Mammary epithelial cell (primary cell): ENCODE results near the gene CXCL12.

Experiments
- EZH2 ChIP-seq: IDR thresholded peaks from 2 replicates; pipeline ENCODE4 v1.6.1; 2012; ENCODE audit warnings: low read length, inconsistent platforms, borderline replicate concordance
- TF ChIP-seq, protein P1 (sequence below), 2 donors: IDR thresholded peaks in 1 of 2; conservative IDR thresholded peaks in 1 of 2; 2 replicates each; pipeline ENCODE4 v1.5.1; 2011 to 2012; ENCODE audit warnings: inconsistent platforms in 2 of 2, low read length in 2 of 2, mild to moderate bottlenecking in 2 of 2, control low read depth in 1 of 2, low read depth in 1 of 2; ENCODE audit not compliant: insufficient read depth in 1 of 2; ENCODE audit errors: extremely low read depth in 1 of 2

DNA sequence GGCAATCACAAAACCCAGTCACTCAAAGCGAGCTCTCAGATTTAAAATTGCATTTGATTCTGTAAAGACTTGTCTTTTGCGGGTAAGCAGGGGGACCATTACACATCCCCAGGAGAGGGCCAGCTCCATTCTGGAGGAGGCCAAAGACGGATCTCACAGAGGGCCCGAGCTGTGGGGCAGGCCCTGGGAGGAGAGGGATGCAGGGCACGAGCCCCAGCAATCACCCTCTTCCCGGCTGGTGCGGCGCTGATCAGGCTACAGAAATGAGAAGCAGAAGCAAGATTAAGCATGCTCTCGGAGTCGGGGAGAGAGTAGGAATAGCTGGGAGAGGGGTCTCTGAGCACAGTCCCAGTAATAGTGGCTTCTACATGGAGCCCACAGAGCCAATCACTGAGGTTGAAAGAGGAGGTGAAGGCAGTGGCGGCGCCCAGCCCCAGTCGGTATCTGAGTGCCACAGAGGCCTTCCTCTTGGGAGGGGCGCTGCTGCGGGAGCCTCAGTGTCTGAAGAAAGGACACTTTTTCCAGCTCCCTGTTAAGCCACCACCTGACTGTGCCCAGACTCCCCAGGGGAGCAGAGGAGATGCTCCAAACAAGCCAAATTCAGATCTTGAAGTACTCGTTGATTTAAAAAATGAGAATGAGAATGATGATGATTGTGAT, 7.1 kb downstream of the CXCL12 start:
- TF ChIP-seq, protein P1, sequence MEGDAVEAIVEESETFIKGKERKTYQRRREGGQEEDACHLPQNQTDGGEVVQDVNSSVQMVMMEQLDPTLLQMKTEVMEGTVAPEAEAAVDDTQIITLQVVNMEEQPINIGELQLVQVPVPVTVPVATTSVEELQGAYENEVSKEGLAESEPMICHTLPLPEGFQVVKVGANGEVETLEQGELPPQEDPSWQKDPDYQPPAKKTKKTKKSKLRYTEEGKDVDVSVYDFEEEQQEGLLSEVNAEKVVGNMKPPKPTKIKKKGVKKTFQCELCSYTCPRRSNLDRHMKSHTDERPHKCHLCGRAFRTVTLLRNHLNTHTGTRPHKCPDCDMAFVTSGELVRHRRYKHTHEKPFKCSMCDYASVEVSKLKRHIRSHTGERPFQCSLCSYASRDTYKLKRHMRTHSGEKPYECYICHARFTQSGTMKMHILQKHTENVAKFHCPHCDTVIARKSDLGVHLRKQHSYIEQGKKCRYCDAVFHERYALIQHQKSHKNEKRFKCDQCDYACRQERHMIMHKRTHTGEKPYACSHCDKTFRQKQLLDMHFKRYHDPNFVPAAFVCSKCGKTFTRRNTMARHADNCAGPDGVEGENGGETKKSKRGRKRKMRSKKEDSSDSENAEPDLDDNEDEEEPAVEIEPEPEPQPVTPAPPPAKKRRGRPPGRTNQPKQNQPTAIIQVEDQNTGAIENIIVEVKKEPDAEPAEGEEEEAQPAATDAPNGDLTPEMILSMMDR (conservative IDR thresholded peaks at IDR 0.05 in 1 of 2, IDR thresholded peaks at IDR 0.05 in 1 of 2; ENCODE audit: extremely low read depth in 1 of 2, insufficient read depth in 1 of 2, low read depth in 1 of 2, low read length in 2 of 2): no peak
- TF ChIP-seq EZH2: no peak
